ENCODE data around the gene RBM19.

GRCh38 chr12:113905829-113906228, 60.3 kb downstream of the RBM19 start:
- no peak for TF ChIP-seq CTCF (IDR thresholded peaks at IDR 0.05)
- TF ChIP-seq POLR2A (IDR thresholded peaks at IDR 0.05): no peak

Measured in lower leg skin (tissue), 3 donors.